ENCODE measurements around the gene PHF20.

GRCh38 chr20:35766843-35767242, 5.0 kb upstream of the PHF20 start:
- TF ChIP-seq ZFX (IDR thresholded peaks at IDR 0.05) = no peak
- TF ChIP-seq, protein P1, sequence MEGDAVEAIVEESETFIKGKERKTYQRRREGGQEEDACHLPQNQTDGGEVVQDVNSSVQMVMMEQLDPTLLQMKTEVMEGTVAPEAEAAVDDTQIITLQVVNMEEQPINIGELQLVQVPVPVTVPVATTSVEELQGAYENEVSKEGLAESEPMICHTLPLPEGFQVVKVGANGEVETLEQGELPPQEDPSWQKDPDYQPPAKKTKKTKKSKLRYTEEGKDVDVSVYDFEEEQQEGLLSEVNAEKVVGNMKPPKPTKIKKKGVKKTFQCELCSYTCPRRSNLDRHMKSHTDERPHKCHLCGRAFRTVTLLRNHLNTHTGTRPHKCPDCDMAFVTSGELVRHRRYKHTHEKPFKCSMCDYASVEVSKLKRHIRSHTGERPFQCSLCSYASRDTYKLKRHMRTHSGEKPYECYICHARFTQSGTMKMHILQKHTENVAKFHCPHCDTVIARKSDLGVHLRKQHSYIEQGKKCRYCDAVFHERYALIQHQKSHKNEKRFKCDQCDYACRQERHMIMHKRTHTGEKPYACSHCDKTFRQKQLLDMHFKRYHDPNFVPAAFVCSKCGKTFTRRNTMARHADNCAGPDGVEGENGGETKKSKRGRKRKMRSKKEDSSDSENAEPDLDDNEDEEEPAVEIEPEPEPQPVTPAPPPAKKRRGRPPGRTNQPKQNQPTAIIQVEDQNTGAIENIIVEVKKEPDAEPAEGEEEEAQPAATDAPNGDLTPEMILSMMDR (conservative IDR thresholded peaks at IDR 0.05) = no peak

Data from C4-2B (cell line).